CD4-positive, alpha-beta T cell treated with Interferon gamma for 1 hour (primary cell): ENCODE data around the gene CYB5A.
A peak's percentile ranks its signal among the peaks of the same experiment; 100 is the strongest.
"Not testable (repeated sequence)": the region's sequence is repeated elsewhere in the genome, so short reads cannot be mapped to it uniquely, and the experiment has no call there.

Experiments
- DNase-seq: peaks from one replicate; pipeline ENCODE4 v3.0.0-alpha.2; 2020

CYB5A gene

GRCh38 chr18:74291771-74292540 is at the start of gene CYB5A:
Gene CYB5A (minus strand): TSS chr18:74291963. CDS start chr18:74291875, 88 bp downstream.
- peak; percentile 98 for DNase-seq

GRCh38 chr18:74337912-74338309 is 46.1 kb upstream of the CYB5A start:
- no peak for DNase-seq

GRCh38 chr18:74337155-74337911 is 45.6 kb upstream of the CYB5A start:
- DNase-seq = no peak

GRCh38 chr18:74336656-74337055 is 44.9 kb upstream of the CYB5A start:
- no peak for DNase-seq

- DNase-seq = no peak
Measured at GRCh38 chr18:74334242-74334893, 42.6 kb upstream of the CYB5A start.

- no peak for DNase-seq
Measured at GRCh38 chr18:74333091-74333490, 41.3 kb upstream of the CYB5A start.

GRCh38 chr18:74331404-74331803 is 39.6 kb upstream of the CYB5A start:
- DNase-seq = no peak

GRCh38 chr18:74329688-74330205 is 38.0 kb upstream of the CYB5A start:
- DNase-seq = no peak

- no peak for DNase-seq
Measured at GRCh38 chr18:74328206-74328605, 36.4 kb upstream of the CYB5A start.

- not testable (repeated sequence) for DNase-seq
Measured at GRCh38 chr18:74326791-74327190, 35.0 kb upstream of the CYB5A start.

GRCh38 chr18:74326231-74326630 is 34.5 kb upstream of the CYB5A start:
- no peak for DNase-seq

- DNase-seq = no peak
Measured at GRCh38 chr18:74316257-74317170, 24.8 kb upstream of the CYB5A start.

GRCh38 chr18:74315464-74316256 is 23.9 kb upstream of the CYB5A start, which contains the start of gene C18orf63:
Gene C18orf63 (plus strand): TSS chr18:74315839. CDS start chr18:74317866, 2,027 bp downstream.
- no peak for DNase-seq

GRCh38 chr18:74314759-74315463 is 23.1 kb upstream of the CYB5A start:
- DNase-seq = no peak

GRCh38 chr18:74311000-74311399 is 19.2 kb upstream of the CYB5A start:
- DNase-seq = no peak

- DNase-seq = no peak
Measured at GRCh38 chr18:74310411-74310810, 18.6 kb upstream of the CYB5A start.

- DNase-seq = no peak
Measured at GRCh38 chr18:74303936-74304335, 12.2 kb upstream of the CYB5A start.

- no peak for DNase-seq
Measured at GRCh38 chr18:74303306-74303705, 11.5 kb upstream of the CYB5A start.

- DNase-seq = no peak
Measured at GRCh38 chr18:74299746-74300145, 8.0 kb upstream of the CYB5A start.

- no peak for DNase-seq
Measured at GRCh38 chr18:74299162-74299561, 7.4 kb upstream of the CYB5A start.

- no peak for DNase-seq
Measured at GRCh38 chr18:74294526-74294925, 2.8 kb upstream of the CYB5A start.
